Posterior cingulate gyrus (tissue), 11 donors: Measurements from ENCODE around the gene XDH.

Experiments
- DNase-seq, 10 donors: peaks; one replicate each; pipeline versions ENCODE4 v3.0.0 to v3.0.0-alpha.2; 2020 to 2021; ENCODE audit warnings: mixed read lengths in 3 of 10
- intact Hi-C: fragments of 100-400 bp; cut with DNase I; formaldehyde crosslinking; loops from one replicate; pipeline ENCODE4 v1.15.1; 2023

Gene XDH

GRCh38 chr2:31371691-31372090, 42.9 kb downstream of the XDH start:
- DNase-seq, result no peak
- intact Hi-C loops, result no loop called here

DNA sequence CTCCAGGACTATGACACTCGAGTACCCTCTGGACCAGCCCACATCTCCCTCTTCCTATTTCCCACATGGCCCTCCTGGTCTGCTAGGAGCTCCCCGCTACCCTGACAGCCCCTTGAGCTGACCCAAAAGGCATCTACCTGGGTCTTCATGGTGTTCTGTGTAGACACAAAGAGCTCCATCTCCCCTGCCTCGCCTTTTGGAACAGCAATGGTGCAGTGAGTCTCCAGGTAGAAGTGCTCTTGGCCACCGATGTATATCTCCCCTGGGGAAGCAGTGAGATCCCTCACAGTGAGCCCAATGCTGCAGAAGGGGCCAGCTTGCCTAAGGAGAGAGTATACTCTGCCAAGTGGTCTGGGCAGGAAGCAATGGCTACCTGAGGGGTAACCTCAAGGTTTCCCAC, 47.8 kb downstream of the XDH start:
- intact Hi-C loops, result no loop called here

GRCh38 chr2:31365834-31366505, 48.6 kb downstream of the XDH start:
- intact Hi-C loops, result no loop called here
- no peak for DNase-seq

More for the DNA sequence above, 47.8 kb downstream of the XDH start:
- DNase-seq, result no peak

DNA sequence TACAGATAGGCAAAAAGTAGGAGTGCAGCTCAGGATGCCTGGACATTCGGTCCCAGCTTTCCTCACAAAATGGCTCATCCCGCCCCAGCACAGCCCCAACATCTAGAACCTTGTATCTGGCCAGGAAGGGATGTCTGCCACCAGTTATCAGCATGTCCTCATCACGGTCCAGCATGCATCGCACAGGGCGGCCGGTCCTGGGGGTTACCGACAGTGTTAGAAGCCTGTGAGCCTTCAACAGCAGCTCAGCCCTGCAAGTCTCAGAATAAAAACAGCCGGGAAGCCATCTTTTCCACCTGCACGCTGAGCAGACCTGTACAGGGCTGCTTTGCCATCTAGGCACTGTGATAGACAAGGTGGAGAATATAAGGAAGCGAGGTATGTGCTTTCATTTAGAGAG, 49.2 kb downstream of the XDH start:
- no peak for DNase-seq
- intact Hi-C loops, result no loop called here

GRCh38 chr2:31363956-31364750, 50.4 kb downstream of the XDH start:
- intact Hi-C loops, result no loop called here
- DNase-seq, result no peak

DNA sequence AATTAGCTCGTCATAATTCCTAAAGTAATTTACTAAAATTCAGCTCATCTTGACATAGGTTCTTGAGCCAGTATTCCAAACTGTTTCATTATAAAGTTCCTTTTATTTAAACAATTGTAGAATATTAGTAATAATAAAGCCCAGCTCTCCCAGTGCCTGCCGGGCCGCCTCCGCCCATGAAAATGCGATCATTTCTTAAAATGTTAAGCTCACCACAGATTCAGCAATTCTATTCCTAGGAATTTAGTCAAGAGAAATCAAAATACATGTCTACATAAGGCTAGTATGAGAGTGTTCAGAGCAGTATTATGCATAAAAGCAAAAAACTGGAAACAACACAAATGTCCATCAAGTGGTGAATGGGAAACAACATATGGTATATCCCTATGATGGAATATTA, 52.0 kb downstream of the XDH start:
- intact Hi-C loops, result no loop called here
- DNase-seq, result no peak

GRCh38 chr2:31359229-31359628, 55.3 kb downstream of the XDH start:
- no peak for DNase-seq
- intact Hi-C loops, result no loop called here

- intact Hi-C loops, result no loop called here
- DNase-seq, result no peak
These were observed 59.7 kb downstream of the XDH start for GRCh38 chr2:31354837-31355236.

- DNase-seq, result no peak
- intact Hi-C loops, result no loop called here
These were observed 61.4 kb downstream of the XDH start for GRCh38 chr2:31353179-31353578.

GRCh38 chr2:31349684-31350083, 64.9 kb downstream of the XDH start:
- intact Hi-C loops, result no loop called here
- no peak for DNase-seq

- no peak for DNase-seq
- intact Hi-C loops, result no loop called here
These were observed 65.4 kb downstream of the XDH start for GRCh38 chr2:31349160-31349559.

GRCh38 chr2:31348618-31349017, 65.9 kb downstream of the XDH start:
- intact Hi-C loops, result no loop called here
- DNase-seq, result no peak

DNA sequence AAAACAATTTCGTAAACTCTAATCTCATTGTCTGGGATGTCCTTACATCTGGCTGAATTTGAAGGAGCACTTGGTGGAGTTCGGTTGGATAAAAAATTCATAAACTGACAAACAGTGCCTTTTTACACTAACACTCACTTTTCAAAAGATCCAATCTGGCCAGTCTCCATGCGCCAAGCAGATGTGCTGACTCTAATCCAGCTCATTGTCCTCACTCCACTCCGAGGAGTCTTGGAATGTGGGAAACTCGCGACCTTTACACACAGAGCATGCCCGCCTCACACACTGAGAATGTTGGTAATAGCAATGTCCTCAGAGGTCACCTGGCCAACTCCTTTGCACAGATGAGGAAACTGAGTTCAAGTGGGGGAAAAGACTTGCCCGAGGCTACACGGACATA, 66.8 kb downstream of the XDH start:
- intact Hi-C loops, result no loop called here
- DNase-seq, result no peak

DNA sequence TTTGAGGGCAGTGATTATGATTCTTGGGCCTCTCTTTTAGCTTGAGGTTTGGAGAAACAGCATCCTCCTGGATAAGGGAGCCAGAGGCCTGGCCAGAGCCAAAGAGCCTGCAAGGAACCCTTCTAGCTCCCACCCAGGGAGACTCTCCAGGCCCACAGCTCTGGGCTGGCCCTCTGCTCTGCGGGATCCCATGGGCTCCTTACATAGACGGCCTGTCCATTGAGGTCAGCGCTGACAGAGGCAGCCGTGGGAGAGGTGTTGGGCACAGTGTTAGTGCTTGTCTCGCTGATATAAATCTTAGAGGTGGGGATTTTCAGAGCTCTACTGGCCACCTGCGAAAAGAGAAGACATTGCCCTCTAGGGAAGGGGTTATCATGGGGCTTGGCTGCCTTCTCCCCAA, 67.2 kb downstream of the XDH start:
- no peak for DNase-seq
- intact Hi-C loops, result no loop called here

- DNase-seq, result no peak
- intact Hi-C loops, result no loop called here
These were observed 70.1 kb downstream of the XDH start for GRCh38 chr2:31344447-31344846.

- intact Hi-C loops, result no loop called here
- DNase-seq, result no peak
These were observed 73.2 kb downstream of the XDH start for GRCh38 chr2:31341351-31341750.

DNA sequence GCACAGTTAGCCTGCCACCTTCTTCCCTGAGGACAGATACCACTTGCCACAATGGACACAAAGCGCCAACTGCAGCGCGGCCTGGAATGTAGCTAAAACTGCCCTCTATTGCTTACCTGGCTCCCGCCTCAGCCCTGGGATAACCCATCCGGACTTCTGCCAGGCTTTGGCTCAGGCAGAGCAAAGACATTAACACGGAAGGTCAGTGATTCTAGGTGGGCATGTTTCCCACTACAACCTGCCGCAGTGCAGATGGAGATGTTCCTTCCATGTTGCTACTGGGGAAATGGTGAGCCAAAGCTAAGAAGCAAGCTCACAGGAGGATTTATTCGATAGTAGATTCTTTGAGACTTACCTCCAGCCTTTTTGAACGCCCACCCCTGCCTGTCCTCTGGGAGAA, 74.8 kb downstream of the XDH start:
- DNase-seq, result no peak
- intact Hi-C loops, result loop anchor here (10.0 kb wide), 1 partner anchor 165 kb away; no protein-coding TSS in a partner anchor

DNA sequence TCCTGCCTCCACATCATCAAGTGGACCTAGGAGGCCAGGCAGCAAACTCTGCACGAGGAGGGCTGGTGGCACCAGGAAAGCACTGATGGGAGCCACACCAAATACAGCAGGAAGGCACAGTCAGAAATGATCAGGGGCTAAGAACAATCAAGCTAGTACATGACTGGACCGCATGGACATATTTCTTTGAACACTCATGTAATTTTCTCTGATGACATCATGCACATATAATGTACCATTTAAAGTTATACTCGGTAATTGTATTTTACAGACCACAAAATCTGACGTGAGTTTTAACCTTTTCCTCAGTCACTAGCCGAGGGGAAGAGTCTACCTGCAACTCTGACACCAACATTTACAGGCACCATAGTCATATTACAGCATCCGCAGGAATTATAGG, 76.7 kb downstream of the XDH start:
- DNase-seq, result no peak
- intact Hi-C loops, result loop anchor here (10.0 kb wide), 1 partner anchor 163 kb away; no protein-coding TSS in a partner anchor

DNA sequence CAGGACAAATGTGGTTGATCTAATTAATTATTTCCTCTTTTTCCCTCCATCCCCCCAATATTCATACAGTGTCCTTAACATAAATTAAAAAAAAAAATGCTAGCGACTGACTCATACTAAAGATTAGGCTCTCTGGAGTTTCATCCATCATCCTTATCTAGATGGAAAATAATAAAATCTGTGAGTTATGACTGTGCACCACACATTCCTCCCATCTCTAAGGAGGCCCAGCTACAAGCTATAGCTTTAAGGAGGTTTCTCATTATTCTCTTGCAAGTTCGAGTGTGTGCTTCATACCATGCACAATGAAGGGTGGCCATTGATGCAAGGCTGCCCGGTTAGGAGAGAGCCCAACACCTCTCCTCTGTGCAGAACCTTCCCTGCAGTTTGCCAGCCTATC, 77.3 kb downstream of the XDH start:
- DNase-seq, result no peak
- intact Hi-C loops, result loop anchor here (10.0 kb wide), 1 partner anchor 162 kb away; no protein-coding TSS in a partner anchor

DNA sequence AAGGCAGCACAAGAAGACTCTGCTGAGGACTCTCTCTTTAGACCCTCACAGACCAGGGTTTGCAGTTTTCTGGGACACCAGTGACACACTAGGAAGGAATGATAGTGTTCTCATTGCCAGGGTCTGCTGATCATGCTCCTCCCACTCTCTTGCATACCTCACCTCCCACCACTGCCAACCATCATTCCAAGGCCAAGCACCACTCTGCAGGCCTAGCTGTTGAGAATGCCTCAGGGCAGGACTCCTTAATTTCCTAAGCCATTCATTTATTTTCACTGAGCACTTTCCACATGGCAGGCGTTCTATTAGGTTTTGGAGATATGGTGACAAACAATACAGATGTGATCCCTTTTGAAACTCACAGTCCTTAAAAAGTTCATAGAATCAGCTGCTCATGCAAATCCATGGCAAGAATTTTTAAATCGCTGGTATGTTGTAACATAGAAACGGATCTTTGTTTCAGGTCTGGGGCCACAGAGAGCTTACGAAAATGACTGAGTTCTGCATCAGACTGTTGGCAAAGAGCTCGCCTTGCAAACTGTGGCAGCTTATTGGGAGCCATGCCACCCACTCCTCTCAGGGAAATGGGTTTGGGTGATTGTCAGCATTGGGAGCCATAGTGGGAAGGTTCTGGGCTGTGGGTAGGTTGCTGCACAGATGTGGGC, 78.5 kb downstream of the XDH start:
- DNase-seq, result no peak
- intact Hi-C loops, result loop anchor here (2.0 to 10.0 kb wide), 2 partner anchors 103 to 161 kb away; no protein-coding TSS in a partner anchor

- intact Hi-C loops, result loop anchor here (2.0 to 10.0 kb wide), 2 partner anchors 102 to 160 kb away; no protein-coding TSS in a partner anchor
- no peak for DNase-seq
These were observed 80.1 kb downstream of the XDH start for GRCh38 chr2:31334311-31335026.
